ENCODE measurements around the gene ATF6.

DNA sequence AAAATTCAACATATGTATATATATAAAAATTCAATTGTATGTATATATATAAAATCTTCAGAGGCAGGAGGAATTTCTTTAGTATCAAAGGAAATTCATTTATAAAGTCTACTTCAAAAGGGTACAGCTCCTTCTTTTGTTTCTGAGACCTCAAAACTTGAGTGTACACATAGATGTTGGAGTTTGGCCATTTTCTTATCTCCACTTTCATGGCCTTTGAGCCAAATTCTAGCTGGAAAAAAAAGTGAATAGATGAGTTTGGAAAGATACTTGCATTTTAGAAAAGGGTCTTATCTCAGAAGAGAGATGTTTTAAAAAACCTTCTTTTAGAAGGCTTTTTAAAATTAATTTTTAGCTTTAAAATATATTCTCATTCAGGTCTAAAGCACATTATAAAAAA, 103.2 kb downstream of the ATF6 start:
- TF ChIP-seq, protein P1, sequence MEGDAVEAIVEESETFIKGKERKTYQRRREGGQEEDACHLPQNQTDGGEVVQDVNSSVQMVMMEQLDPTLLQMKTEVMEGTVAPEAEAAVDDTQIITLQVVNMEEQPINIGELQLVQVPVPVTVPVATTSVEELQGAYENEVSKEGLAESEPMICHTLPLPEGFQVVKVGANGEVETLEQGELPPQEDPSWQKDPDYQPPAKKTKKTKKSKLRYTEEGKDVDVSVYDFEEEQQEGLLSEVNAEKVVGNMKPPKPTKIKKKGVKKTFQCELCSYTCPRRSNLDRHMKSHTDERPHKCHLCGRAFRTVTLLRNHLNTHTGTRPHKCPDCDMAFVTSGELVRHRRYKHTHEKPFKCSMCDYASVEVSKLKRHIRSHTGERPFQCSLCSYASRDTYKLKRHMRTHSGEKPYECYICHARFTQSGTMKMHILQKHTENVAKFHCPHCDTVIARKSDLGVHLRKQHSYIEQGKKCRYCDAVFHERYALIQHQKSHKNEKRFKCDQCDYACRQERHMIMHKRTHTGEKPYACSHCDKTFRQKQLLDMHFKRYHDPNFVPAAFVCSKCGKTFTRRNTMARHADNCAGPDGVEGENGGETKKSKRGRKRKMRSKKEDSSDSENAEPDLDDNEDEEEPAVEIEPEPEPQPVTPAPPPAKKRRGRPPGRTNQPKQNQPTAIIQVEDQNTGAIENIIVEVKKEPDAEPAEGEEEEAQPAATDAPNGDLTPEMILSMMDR (conservative IDR thresholded peaks at IDR 0.05; ENCODE audit: low read length): no peak
- TF ChIP-seq EZH2phosphoT487 (IDR thresholded peaks at IDR 0.05; ENCODE audit: borderline replicate concordance, low read depth, low read length): no peak
